WERI-Rb-1 (cell line): ENCODE results near the gene SLC13A3.

ENCODE experiments used
- DNase-seq: peaks from one replicate; pipeline ENCODE4 v3.0.0-alpha.2; 2020
- H3K27ac ChIP-seq: fragments of 250-450 bp; sonication (Bioruptor Pico); 2 replicates; pipeline ENCODE4 v1.5.1; 2020; ENCODE audit warnings: mild to moderate bottlenecking, moderate library complexity
- H3K27me3 ChIP-seq: fragments of 250-450 bp; sonication (Bioruptor Pico); 2 replicates; pipeline ENCODE4 v1.5.1; 2021; ENCODE audit warnings: mild to moderate bottlenecking, low read depth, moderate library complexity; ENCODE audit not compliant: insufficient read depth, severe bottlenecking
- H3K36me3 ChIP-seq: fragments of 250-450 bp; sonication (Bioruptor Pico); 2 replicates; pipeline ENCODE4 v1.5.1; 2020; ENCODE audit warnings: mild to moderate bottlenecking, moderate library complexity
- H3K4me3 ChIP-seq: 2 replicates; pipeline ENCODE4 v1.5.1; 2011; ENCODE audit warnings: low read depth, mild to moderate bottlenecking, control low read depth, low read length
- H3K9me3 ChIP-seq: fragments of 250-450 bp; sonication (Bioruptor Pico); 2 replicates; pipeline ENCODE4 v1.5.1; 2021; ENCODE audit warnings: mild to moderate bottlenecking, moderate library complexity; ENCODE audit not compliant: severe bottlenecking
- CTCF ChIP-seq: IDR thresholded peaks from 2 replicates; pipeline ENCODE4 v1.5.1; 2011; ENCODE audit warnings: low read depth, mild to moderate bottlenecking, control low read depth, inconsistent platforms, low read length

Gene SLC13A3

GRCh38 chr20:46523696-46524328, 127.4 kb downstream of the SLC13A3 start:
- no peak for DNase-seq
- H3K9me3 ChIP-seq: no peaks in the 10 kb centered on the region
- H3K27me3 ChIP-seq: no peaks in the 10 kb centered on the region
- no peak for TF ChIP-seq CTCF
- H3K4me3 ChIP-seq: no peak overlapping the region
- H3K27ac ChIP-seq: no peak overlapping the region
- H3K36me3 ChIP-seq: no peaks in the 10 kb centered on the region

GRCh38 chr20:46523108-46523507, 128.2 kb downstream of the SLC13A3 start:
- Histone ChIP-seq H3K27me3 (no peaks in the 10 kb centered on the region), H3K27ac (no peak overlapping the region), H3K36me3 (no peaks in the 10 kb centered on the region), H3K4me3 (no peak overlapping the region), H3K9me3 (no peaks in the 10 kb centered on the region)
- no peak for DNase-seq
- TF ChIP-seq CTCF: no peak

- DNase-seq: peak; percentile 81
- Histone ChIP-seq H3K4me3 (no peak overlapping the region), H3K9me3 (no peaks in the 10 kb centered on the region), H3K36me3 (no peaks in the 10 kb centered on the region), H3K27me3 (no peaks in the 10 kb centered on the region), H3K27ac (no peak overlapping the region)
- TF ChIP-seq CTCF: peak; percentile 97
These were observed 130.2 kb downstream of the SLC13A3 start for GRCh38 chr20:46520976-46521579.

GRCh38 chr20:46520540-46520939, 130.7 kb downstream of the SLC13A3 start:
- Histone ChIP-seq H3K9me3 (no peaks in the 10 kb centered on the region), H3K36me3 (no peaks in the 10 kb centered on the region), H3K27me3 (no peaks in the 10 kb centered on the region), H3K27ac (no peak overlapping the region), H3K4me3 (no peak overlapping the region)
- no peak for TF ChIP-seq CTCF
- DNase-seq: no peak

- Histone ChIP-seq H3K36me3 (no peaks in the 10 kb centered on the region), H3K9me3 (no peaks in the 10 kb centered on the region), H3K4me3 (no peak overlapping the region), H3K27ac (no peak overlapping the region), H3K27me3 (no peaks in the 10 kb centered on the region)
- TF ChIP-seq CTCF: 0 out of 2 replicates have a peak, but pooled peaks have one; percentile 6
- DNase-seq: no peak
These were observed 131.7 kb downstream of the SLC13A3 start for GRCh38 chr20:46519471-46520068.
